Body of pancreas (tissue), 4 donors: ENCODE data around the gene MED15.

Experiments
- CTCF ChIP-seq, 7 experiments: fragments of 450-650 bp in 4 of 7; fragments of 200-600 bp in 3 of 7; sonication (generic) in 3 of 7; IDR thresholded peaks; one replicate each; pipeline ENCODE4 v1.5.1; 2016 to 2019; ENCODE audit warnings: antibody characterized with exemption in 7 of 7
- POLR2A ChIP-seq, 3 donors: fragments of 450-650 bp; IDR thresholded peaks; one replicate each; pipeline ENCODE4 v1.6.1; 2016; ENCODE audit warnings: antibody characterized with exemption in 3 of 3, mild to moderate bottlenecking in 2 of 3

GRCh38 chr22:20469110-20469868, 38.1 kb upstream of the MED15 start:
- TF ChIP-seq CTCF (IDR thresholded peaks at IDR 0.05) (no peak), POLR2A (IDR thresholded peaks at IDR 0.05) (no peak)
